C4-2B (cell line): ENCODE measurements around the gene TAMM41.
"Not testable (repeated sequence)": the region's sequence is repeated elsewhere in the genome, so short reads cannot be mapped to it uniquely, and the experiment has no call there.

Source experiments
- H3K27ac ChIP-seq: fragments of 450-650 bp; 2 replicates; pipeline ENCODE4 v1.5.1; 2017
- ZFX ChIP-seq: fragments of 450-650 bp; IDR thresholded peaks from 2 replicates; pipeline ENCODE4 v1.6.1; 2017
- TF ChIP-seq, protein P1 (sequence below): fragments of 450-650 bp; conservative IDR thresholded peaks from 2 replicates; pipeline ENCODE4 v1.5.1; 2017; ENCODE audit warnings: mild to moderate bottlenecking

Gene TAMM41

GRCh38 chr3:11755276-11755675 is 91.4 kb downstream of the TAMM41 start:
- TF ChIP-seq ZFX = no peak
- TF ChIP-seq, protein P1, sequence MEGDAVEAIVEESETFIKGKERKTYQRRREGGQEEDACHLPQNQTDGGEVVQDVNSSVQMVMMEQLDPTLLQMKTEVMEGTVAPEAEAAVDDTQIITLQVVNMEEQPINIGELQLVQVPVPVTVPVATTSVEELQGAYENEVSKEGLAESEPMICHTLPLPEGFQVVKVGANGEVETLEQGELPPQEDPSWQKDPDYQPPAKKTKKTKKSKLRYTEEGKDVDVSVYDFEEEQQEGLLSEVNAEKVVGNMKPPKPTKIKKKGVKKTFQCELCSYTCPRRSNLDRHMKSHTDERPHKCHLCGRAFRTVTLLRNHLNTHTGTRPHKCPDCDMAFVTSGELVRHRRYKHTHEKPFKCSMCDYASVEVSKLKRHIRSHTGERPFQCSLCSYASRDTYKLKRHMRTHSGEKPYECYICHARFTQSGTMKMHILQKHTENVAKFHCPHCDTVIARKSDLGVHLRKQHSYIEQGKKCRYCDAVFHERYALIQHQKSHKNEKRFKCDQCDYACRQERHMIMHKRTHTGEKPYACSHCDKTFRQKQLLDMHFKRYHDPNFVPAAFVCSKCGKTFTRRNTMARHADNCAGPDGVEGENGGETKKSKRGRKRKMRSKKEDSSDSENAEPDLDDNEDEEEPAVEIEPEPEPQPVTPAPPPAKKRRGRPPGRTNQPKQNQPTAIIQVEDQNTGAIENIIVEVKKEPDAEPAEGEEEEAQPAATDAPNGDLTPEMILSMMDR = no peak
- no peak overlapping the region for H3K27ac ChIP-seq

DNA sequence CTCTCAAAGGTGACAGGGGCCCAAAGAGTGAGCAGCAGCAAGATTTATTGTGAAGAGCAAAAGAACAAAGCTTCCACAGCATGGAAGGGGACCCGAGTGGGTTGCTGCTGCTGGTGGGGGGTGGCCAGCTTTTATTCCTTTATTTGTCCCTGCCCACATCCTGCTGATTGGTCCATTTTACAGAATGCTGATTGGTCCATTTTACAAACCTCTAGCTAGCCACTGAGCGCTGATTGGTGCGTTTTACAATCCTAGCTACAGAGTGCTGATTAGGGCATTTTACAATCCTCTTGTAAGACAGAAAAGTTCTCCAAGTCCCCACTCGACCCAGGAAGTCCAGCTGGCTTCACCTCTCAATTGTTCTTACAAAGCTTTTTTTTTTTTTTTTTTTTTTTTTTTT is 94.4 kb downstream of the TAMM41 start:
- not testable (repeated sequence) for H3K27ac ChIP-seq

DNA sequence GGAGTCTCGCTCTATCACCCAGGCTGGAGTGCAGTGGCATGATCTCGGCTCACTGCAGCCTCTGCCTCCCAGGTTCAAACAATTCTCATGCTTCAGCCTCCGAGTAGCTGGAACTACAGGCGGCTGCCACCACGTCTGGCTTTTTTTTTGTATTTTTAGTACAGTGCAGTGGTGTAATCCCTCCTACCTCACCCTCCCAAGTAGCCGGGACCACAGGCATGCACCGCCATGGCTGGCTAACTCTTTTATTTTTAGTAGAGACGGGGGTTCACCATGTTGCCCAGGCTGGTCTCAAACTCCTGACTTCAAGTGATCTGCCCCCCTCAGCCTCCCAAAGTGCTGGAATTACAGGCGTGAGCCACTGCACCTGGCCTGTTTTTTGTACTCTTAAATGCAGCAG is 98.4 kb downstream of the TAMM41 start:
- H3K27ac ChIP-seq = not testable (repeated sequence)
